GM19035 (cell line): ENCODE measurements around the gene RFX7.
"Not testable (repeated sequence)": the region's sequence is repeated elsewhere in the genome, so short reads cannot be mapped to it uniquely, and the experiment has no call there.

Source experiments
- ATAC-seq: cut with Tn5 transposase; IDR thresholded peaks from one replicate; pipeline ENCODE4 v1.9.1; 2021; ENCODE audit not compliant: unreplicated experiment

RFX7 gene

GRCh38 chr15:56207711-56208110 is 36.0 kb downstream of the RFX7 start:
- ATAC-seq, result no peak

- ATAC-seq, result peak; percentile 70
These were observed 36.6 kb downstream of the RFX7 start for GRCh38 chr15:56207092-56207491.

GRCh38 chr15:56205061-56205876 is 38.4 kb downstream of the RFX7 start:
- no peak for ATAC-seq

- ATAC-seq, result not testable (repeated sequence)
These were observed 40.3 kb downstream of the RFX7 start for GRCh38 chr15:56203312-56203922.

- no peak for ATAC-seq
These were observed 41.0 kb downstream of the RFX7 start for GRCh38 chr15:56202701-56203100.

- no peak for ATAC-seq
These were observed 44.6 kb downstream of the RFX7 start for GRCh38 chr15:56199038-56199437.

GRCh38 chr15:56194035-56194434 is 49.6 kb downstream of the RFX7 start:
- no peak for ATAC-seq

- no peak for ATAC-seq
These were observed 50.8 kb downstream of the RFX7 start for GRCh38 chr15:56192659-56193442.

GRCh38 chr15:56187665-56188064 is 56.0 kb downstream of the RFX7 start:
- no peak for ATAC-seq

GRCh38 chr15:56185980-56186379 is 57.7 kb downstream of the RFX7 start:
- ATAC-seq, result no peak

GRCh38 chr15:56184516-56184915 is 59.2 kb downstream of the RFX7 start:
- no peak for ATAC-seq

GRCh38 chr15:56180851-56181250 is 62.8 kb downstream of the RFX7 start:
- no peak for ATAC-seq

GRCh38 chr15:56176996-56177395 is 66.7 kb downstream of the RFX7 start:
- ATAC-seq, result no peak

- ATAC-seq, result no peak
These were observed 67.9 kb downstream of the RFX7 start for GRCh38 chr15:56175788-56176187.

- ATAC-seq, result no peak
These were observed 69.0 kb downstream of the RFX7 start for GRCh38 chr15:56174649-56175048.

GRCh38 chr15:56168394-56168793 is 75.3 kb downstream of the RFX7 start:
- ATAC-seq, result no peak

GRCh38 chr15:56165234-56165633 is 78.4 kb downstream of the RFX7 start:
- no peak for ATAC-seq

- ATAC-seq, result no peak
These were observed 82.7 kb downstream of the RFX7 start for GRCh38 chr15:56160966-56161365.

GRCh38 chr15:56156877-56157276 is 86.8 kb downstream of the RFX7 start:
- ATAC-seq, result no peak

- not testable (repeated sequence) for ATAC-seq
These were observed 88.4 kb downstream of the RFX7 start for GRCh38 chr15:56155278-56155677.

GRCh38 chr15:56154768-56155167 is 88.9 kb downstream of the RFX7 start:
- ATAC-seq, result not testable (repeated sequence)

GRCh38 chr15:56150204-56150603 is 93.5 kb downstream of the RFX7 start:
- no peak for ATAC-seq
